HEK293 (cell line): ENCODE data around the gene SLC38A9.

Source experiments
- CTCF ChIA-PET: fragments of 350-600 bp; formaldehyde crosslinking; extraction: SDS; loops from one replicate; lab custom pipeline; 2021; ENCODE audit warnings: antibody characterized with exemption; lab: Yijun Ruan, JAX
- POLR2A ChIA-PET: fragments of 300-600 bp; formaldehyde crosslinking; extraction: SDS; loops from one replicate; lab custom pipeline; 2020; ENCODE audit warnings: antibody characterized with exemption, inconsistent platforms; lab: Yijun Ruan, JAX
- H3K27ac ChIP-seq: fragments of 200-500 bp; sonication (Bioruptor generic); 2 replicates; pipeline ENCODE4 v1.5.1; 2014; ENCODE audit warnings: low read depth, low read length, control low read depth, inconsistent platforms; ENCODE audit errors: extremely low read depth
- H3K36me3 ChIP-seq, 2 experiments: fragments of 200-500 bp in 1 of 2; sonication (Bioruptor generic) in 1 of 2; 1 replicate in 1 of 2; 2 replicates in 1 of 2; pipeline ENCODE4 v1.5.1; 2014 to 2017; ENCODE audit warnings: inconsistent platforms in 2 of 2, low read length in 2 of 2; ENCODE audit not compliant: control insufficient read depth in 2 of 2, insufficient read depth in 1 of 2
- H3K4me1 ChIP-seq: fragments of 200-500 bp; sonication (Bioruptor generic); 2 replicates; pipeline ENCODE4 v1.5.1; 2014; ENCODE audit warnings: mild to moderate bottlenecking, low read length, inconsistent platforms; ENCODE audit not compliant: control insufficient read depth, insufficient read depth
- H3K4me3 ChIP-seq: 2 replicates; pipeline ENCODE4 v1.5.1; 2011; ENCODE audit warnings: low read depth, mild to moderate bottlenecking, control low read depth, low read length, moderate library complexity
- H3K9me3 ChIP-seq: fragments of 200-500 bp; sonication (Bioruptor generic); 2 replicates; pipeline ENCODE4 v1.5.1; 2014; ENCODE audit warnings: low read depth, low read length, inconsistent platforms; ENCODE audit not compliant: control insufficient read depth, insufficient read depth
- GFI1B ChIP-seq: fragments of 450-650 bp; formaldehyde crosslinking; IDR thresholded peaks from 2 replicates; pipeline ENCODE4 v1.5.1; 2016; ENCODE audit warnings: missing biosample characterization, missing genetic modification characterization
- KLF16 ChIP-seq: fragments of 450-650 bp; formaldehyde crosslinking; IDR thresholded peaks from 2 replicates; pipeline ENCODE4 v1.5.1; 2017; ENCODE audit warnings: missing biosample characterization, missing genetic modification characterization
- YY1 ChIP-seq: fragments of 450-650 bp; formaldehyde crosslinking; IDR thresholded peaks from 2 replicates; pipeline ENCODE4 v1.5.1; 2018; ENCODE audit warnings: missing biosample characterization, missing genetic modification characterization
- ZNF10 ChIP-seq: fragments of 450-650 bp; formaldehyde crosslinking; IDR thresholded peaks from 2 replicates; pipeline ENCODE4 v1.5.1; 2017; ENCODE audit warnings: missing biosample characterization, missing genetic modification characterization
- ZNF121 ChIP-seq: fragments of 450-650 bp; formaldehyde crosslinking; IDR thresholded peaks from 2 replicates; pipeline ENCODE4 v1.5.1; 2016; ENCODE audit warnings: missing biosample characterization, missing genetic modification characterization
- ZNF140 ChIP-seq: fragments of 450-650 bp; formaldehyde crosslinking; IDR thresholded peaks from 2 replicates; pipeline ENCODE4 v1.5.1; 2016; ENCODE audit warnings: missing biosample characterization, missing genetic modification characterization
- ZNF169 ChIP-seq: fragments of 450-650 bp; formaldehyde crosslinking; IDR thresholded peaks from 2 replicates; pipeline ENCODE4 v1.5.1; 2016; ENCODE audit warnings: missing biosample characterization, missing genetic modification characterization
- ZNF202 ChIP-seq: fragments of 450-650 bp; formaldehyde crosslinking; IDR thresholded peaks from 2 replicates; pipeline ENCODE4 v1.5.1; 2016; ENCODE audit warnings: missing biosample characterization, missing genetic modification characterization, borderline replicate concordance
- ZNF324 ChIP-seq: fragments of 450-650 bp; formaldehyde crosslinking; IDR thresholded peaks from 2 replicates; pipeline ENCODE4 v1.5.1; 2016; ENCODE audit warnings: missing biosample characterization, missing genetic modification characterization
- ZNF37A ChIP-seq: fragments of 450-650 bp; IDR thresholded peaks from 2 replicates; pipeline ENCODE4 v1.5.1; 2018; ENCODE audit warnings: missing biosample characterization, missing genetic modification characterization
- ZNF398 ChIP-seq: fragments of 450-650 bp; formaldehyde crosslinking; IDR thresholded peaks from 2 replicates; pipeline ENCODE4 v1.5.1; 2017; ENCODE audit warnings: missing biosample characterization, missing genetic modification characterization
- ZNF473 ChIP-seq: fragments of 450-650 bp; formaldehyde crosslinking; IDR thresholded peaks from 2 replicates; pipeline ENCODE4 v1.5.1; 2017; ENCODE audit warnings: missing biosample characterization, missing genetic modification characterization
- ZNF548 ChIP-seq: fragments of 450-650 bp; formaldehyde crosslinking; IDR thresholded peaks from 2 replicates; pipeline ENCODE4 v1.5.1; 2016; ENCODE audit warnings: missing biosample characterization, missing genetic modification characterization
- ZNF558 ChIP-seq: fragments of 450-650 bp; formaldehyde crosslinking; IDR thresholded peaks from 2 replicates; pipeline ENCODE4 v1.5.1; 2016; ENCODE audit warnings: missing biosample characterization, missing genetic modification characterization
- ZNF560 ChIP-seq: fragments of 450-650 bp; formaldehyde crosslinking; IDR thresholded peaks from 2 replicates; pipeline ENCODE4 v1.5.1; 2017; ENCODE audit warnings: missing biosample characterization, missing genetic modification characterization, borderline replicate concordance
- ZSCAN4 ChIP-seq: fragments of 450-650 bp; formaldehyde crosslinking; IDR thresholded peaks from 2 replicates; pipeline ENCODE4 v1.5.1; 2017; ENCODE audit warnings: missing biosample characterization, missing genetic modification characterization
- TF ChIP-seq, protein P1 (sequence below): fragments of 450-650 bp; formaldehyde crosslinking; IDR thresholded peaks from 2 replicates; pipeline ENCODE4 v1.5.0; 2017; ENCODE audit warnings: missing biosample characterization, missing genetic modification characterization, borderline replicate concordance
- TF ChIP-seq, protein P2 (sequence below): fragments of 450-650 bp; formaldehyde crosslinking; IDR thresholded peaks from 2 replicates; pipeline ENCODE4 v1.5.1; 2016; ENCODE audit warnings: missing biosample characterization, missing genetic modification characterization
- TF ChIP-seq, protein P3 (sequence below): fragments of 450-650 bp; formaldehyde crosslinking; IDR thresholded peaks from 2 replicates; pipeline ENCODE4 v1.5.1; 2016; ENCODE audit warnings: missing biosample characterization, missing genetic modification characterization

Gene SLC38A9

GRCh38 chr5:55620766-55621160 is 91.4 kb downstream of the SLC38A9 start:
- no peaks in the 10 kb centered on the region for H3K9me3 ChIP-seq
- ChIA-PET POLR2A (no interaction called here), CTCF (no interaction called here)
- H3K4me1 ChIP-seq = 0 out of 2 replicates have a peak, but pooled peaks cover 2% of the 10 kb centered on the region
- no peak overlapping the region for H3K27ac ChIP-seq
- TF ChIP-seq ZNF10 (tag by site-specific recombination) = no peak
- no peak for TF ChIP-seq ZNF169 (tag by site-specific recombination)
- TF ChIP-seq ZSCAN4 (tag by site-specific recombination) = no peak
- TF ChIP-seq ZNF37A (tag by site-specific recombination) = no peak
- TF ChIP-seq ZNF473 (tag by site-specific recombination) = no peak
- no peaks in the 10 kb centered on the region for H3K36me3 ChIP-seq
- no peak overlapping the region for H3K4me3 ChIP-seq

DNA sequence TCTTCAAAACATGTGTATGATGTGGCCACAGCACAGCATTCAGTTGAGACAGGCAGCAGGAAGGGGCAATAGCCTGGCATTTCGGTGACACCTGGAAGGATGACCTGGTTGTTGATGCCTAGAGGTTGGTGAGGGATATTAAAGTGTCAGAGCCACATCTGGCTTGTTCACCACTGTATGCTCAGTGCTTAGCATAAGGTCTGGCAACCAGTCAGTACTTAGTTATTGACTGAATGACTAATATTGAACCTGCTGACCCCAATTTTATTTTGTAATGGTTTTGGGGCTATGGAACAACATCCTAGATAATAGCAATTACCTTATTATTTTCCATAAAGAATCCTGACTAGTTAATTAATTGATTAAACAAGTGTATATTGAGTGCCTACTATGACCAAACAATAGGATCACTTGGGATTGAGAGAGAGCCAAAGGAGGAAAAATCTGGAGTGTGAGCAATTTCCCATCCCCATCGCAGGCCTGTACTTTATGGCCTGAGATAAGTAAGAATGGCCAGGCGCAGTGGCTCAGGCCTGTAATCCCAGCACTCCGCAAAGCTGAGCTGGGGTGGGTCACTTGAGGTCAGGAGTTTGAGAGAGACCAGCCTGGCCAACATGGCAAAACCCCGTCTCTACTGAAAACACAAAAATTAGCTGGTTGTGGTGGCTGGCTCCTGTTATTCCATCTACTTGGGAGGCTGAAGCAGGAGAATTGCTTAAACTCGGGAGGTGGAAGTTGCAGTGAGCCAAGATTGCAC is 91.9 kb downstream of the SLC38A9 start:
- H3K4me1 ChIP-seq = 0 out of 2 replicates have a peak, but pooled peaks cover 2% of the 10 kb centered on the region
- H3K36me3 ChIP-seq = no peaks in the 10 kb centered on the region
- H3K27ac ChIP-seq = no peak overlapping the region
- ChIA-PET POLR2A (no interaction called here), CTCF (no interaction called here)
- no peaks in the 10 kb centered on the region for H3K9me3 ChIP-seq
- H3K4me3 ChIP-seq = no peak overlapping the region
- TF ChIP-seq YY1 (tag by site-specific recombination) (no peak), ZNF121 (tag by site-specific recombination) (no peak), ZNF324 (tag by site-specific recombination) (no peak)
- TF ChIP-seq, protein P1, sequence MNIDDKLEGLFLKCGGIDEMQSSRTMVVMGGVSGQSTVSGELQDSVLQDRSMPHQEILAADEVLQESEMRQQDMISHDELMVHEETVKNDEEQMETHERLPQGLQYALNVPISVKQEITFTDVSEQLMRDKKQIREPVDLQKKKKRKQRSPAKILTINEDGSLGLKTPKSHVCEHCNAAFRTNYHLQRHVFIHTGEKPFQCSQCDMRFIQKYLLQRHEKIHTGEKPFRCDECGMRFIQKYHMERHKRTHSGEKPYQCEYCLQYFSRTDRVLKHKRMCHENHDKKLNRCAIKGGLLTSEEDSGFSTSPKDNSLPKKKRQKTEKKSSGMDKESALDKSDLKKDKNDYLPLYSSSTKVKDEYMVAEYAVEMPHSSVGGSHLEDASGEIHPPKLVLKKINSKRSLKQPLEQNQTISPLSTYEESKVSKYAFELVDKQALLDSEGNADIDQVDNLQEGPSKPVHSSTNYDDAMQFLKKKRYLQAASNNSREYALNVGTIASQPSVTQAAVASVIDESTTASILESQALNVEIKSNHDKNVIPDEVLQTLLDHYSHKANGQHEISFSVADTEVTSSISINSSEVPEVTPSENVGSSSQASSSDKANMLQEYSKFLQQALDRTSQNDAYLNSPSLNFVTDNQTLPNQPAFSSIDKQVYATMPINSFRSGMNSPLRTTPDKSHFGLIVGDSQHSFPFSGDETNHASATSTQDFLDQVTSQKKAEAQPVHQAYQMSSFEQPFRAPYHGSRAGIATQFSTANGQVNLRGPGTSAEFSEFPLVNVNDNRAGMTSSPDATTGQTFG = no peak
- TF ChIP-seq, protein P2, sequence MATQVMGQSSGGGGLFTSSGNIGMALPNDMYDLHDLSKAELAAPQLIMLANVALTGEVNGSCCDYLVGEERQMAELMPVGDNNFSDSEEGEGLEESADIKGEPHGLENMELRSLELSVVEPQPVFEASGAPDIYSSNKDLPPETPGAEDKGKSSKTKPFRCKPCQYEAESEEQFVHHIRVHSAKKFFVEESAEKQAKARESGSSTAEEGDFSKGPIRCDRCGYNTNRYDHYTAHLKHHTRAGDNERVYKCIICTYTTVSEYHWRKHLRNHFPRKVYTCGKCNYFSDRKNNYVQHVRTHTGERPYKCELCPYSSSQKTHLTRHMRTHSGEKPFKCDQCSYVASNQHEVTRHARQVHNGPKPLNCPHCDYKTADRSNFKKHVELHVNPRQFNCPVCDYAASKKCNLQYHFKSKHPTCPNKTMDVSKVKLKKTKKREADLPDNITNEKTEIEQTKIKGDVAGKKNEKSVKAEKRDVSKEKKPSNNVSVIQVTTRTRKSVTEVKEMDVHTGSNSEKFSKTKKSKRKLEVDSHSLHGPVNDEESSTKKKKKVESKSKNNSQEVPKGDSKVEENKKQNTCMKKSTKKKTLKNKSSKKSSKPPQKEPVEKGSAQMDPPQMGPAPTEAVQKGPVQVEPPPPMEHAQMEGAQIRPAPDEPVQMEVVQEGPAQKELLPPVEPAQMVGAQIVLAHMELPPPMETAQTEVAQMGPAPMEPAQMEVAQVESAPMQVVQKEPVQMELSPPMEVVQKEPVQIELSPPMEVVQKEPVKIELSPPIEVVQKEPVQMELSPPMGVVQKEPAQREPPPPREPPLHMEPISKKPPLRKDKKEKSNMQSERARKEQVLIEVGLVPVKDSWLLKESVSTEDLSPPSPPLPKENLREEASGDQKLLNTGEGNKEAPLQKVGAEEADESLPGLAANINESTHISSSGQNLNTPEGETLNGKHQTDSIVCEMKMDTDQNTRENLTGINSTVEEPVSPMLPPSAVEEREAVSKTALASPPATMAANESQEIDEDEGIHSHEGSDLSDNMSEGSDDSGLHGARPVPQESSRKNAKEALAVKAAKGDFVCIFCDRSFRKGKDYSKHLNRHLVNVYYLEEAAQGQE (tag by site-specific recombination) = no peak
- TF ChIP-seq, protein P3, sequence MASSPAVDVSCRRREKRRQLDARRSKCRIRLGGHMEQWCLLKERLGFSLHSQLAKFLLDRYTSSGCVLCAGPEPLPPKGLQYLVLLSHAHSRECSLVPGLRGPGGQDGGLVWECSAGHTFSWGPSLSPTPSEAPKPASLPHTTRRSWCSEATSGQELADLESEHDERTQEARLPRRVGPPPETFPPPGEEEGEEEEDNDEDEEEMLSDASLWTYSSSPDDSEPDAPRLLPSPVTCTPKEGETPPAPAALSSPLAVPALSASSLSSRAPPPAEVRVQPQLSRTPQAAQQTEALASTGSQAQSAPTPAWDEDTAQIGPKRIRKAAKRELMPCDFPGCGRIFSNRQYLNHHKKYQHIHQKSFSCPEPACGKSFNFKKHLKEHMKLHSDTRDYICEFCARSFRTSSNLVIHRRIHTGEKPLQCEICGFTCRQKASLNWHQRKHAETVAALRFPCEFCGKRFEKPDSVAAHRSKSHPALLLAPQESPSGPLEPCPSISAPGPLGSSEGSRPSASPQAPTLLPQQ (tag by site-specific recombination) = no peak

DNA sequence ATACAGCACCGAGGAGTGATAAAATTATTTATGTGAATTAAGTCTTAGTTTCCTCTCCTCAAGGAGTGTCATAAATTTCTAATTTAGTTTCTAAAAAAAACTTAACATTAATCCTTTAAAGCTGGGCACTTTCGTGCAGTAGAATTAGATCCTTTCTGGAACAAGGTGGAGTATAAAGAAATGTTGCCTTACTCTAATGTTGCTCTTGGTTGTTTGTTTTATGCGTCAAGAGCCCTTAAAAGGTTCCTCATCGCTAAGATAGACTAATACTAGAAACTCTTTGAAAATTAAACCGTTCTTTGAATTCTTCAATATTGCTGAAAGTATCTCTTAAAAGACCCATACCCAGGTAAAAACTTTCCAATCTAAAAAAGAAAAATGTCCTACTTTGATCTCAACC is 93.8 kb downstream of the SLC38A9 start:
- H3K9me3 ChIP-seq = no peaks in the 10 kb centered on the region
- no peak overlapping the region for H3K27ac ChIP-seq
- H3K36me3 ChIP-seq = no peaks in the 10 kb centered on the region
- ChIA-PET POLR2A (no interaction called here), CTCF (interaction anchor here (0.6 to 0.8 kb wide), 2 partner anchors 77 to 460 kb away, joined by 3 to 5 read pairs; no protein-coding TSS in a partner anchor)
- H3K4me1 ChIP-seq = 0 out of 2 replicates have a peak, but pooled peaks cover 2% of the 10 kb centered on the region
- no peak overlapping the region for H3K4me3 ChIP-seq
- TF ChIP-seq ZNF560 (tag by site-specific recombination) = no peak
- TF ChIP-seq ZNF558 = no peak
- no peak for TF ChIP-seq ZNF202 (tag by site-specific recombination)
- no peak for TF ChIP-seq ZNF548 (tag by site-specific recombination)
- TF ChIP-seq GFI1B = no peak
- TF ChIP-seq KLF16 (tag by site-specific recombination) = no peak
- TF ChIP-seq ZNF140 (tag by site-specific recombination) = no peak
- no peak for TF ChIP-seq ZNF398 (tag by site-specific recombination)
